Esophagus muscularis mucosa (tissue), 4 donors: ENCODE data around the gene SLC25A33.

ENCODE experiments used
- CTCF ChIP-seq, 3 experiments: fragments of 200-600 bp in 2 of 3; fragments of 450-650 bp in 1 of 3; sonication (generic) in 2 of 3; IDR thresholded peaks; one replicate each; pipeline ENCODE4 v1.5.1; 2017 to 2019; ENCODE audit warnings: antibody characterized with exemption in 3 of 3, mild to moderate bottlenecking in 2 of 3, moderate library complexity in 1 of 3
- EP300 ChIP-seq: sonication (generic); formaldehyde crosslinking; IDR thresholded peaks from one replicate; pipeline ENCODE4 v1.6.1; 2017; ENCODE audit warnings: antibody characterized with exemption
- POLR2A ChIP-seq: fragments of 450-650 bp; IDR thresholded peaks from one replicate; pipeline ENCODE4 v1.6.1; 2017; ENCODE audit warnings: antibody characterized with exemption, moderate library complexity, mild to moderate bottlenecking, low read depth
- POLR2AphosphoS5 ChIP-seq, 2 donors: sonication (generic); formaldehyde crosslinking; IDR thresholded peaks; one replicate each; pipeline ENCODE4 v1.6.1; 2017; ENCODE audit warnings: antibody characterized with exemption in 2 of 2

- TF ChIP-seq POLR2A = no peak
- no peak for TF ChIP-seq POLR2AphosphoS5 (IDR thresholded peaks at IDR 0.05)
- no peak for TF ChIP-seq CTCF (IDR thresholded peaks at IDR 0.05)
- no peak for TF ChIP-seq EP300
Measured at GRCh38 chr1:9634582-9634981, 95.3 kb downstream of the SLC25A33 start.
